Activated CD4-positive, alpha-beta T cell treated with anti-CD3 and anti-CD28 coated beads, Interleukin-10, Interleukin-2, amounts not matched to agents 100 ng/mL and 50 ng/mL, durations not matched to agents 16 hours and 8 hours (primary cell): ENCODE data around the gene PRKAR1A.
"Not testable (repeated sequence)": the region's sequence is repeated elsewhere in the genome, so short reads cannot be mapped to it uniquely, and the experiment has no call there.

Experiments used
- DNase-seq: peaks from one replicate; pipeline ENCODE4 v3.0.0-alpha.2; 2020

PRKAR1A gene

GRCh38 chr17:68512247-68512959, at the start of gene PRKAR1A:
TSS of gene PRKAR1A (plus strand) at chr17:68512430. CDS start at chr17:68515400, 2,970 bp downstream.
- peak; percentile 93 for DNase-seq

- no peak for DNase-seq
These were observed 48.8 kb upstream of the PRKAR1A start for GRCh38 chr17:68463211-68464019.

- DNase-seq: no peak
These were observed 43.9 kb upstream of the PRKAR1A start for GRCh38 chr17:68468334-68468733.

- no peak for DNase-seq
These were observed 43.4 kb upstream of the PRKAR1A start for GRCh38 chr17:68468788-68469187.

GRCh38 chr17:68470961-68471360, 41.3 kb upstream of the PRKAR1A start:
- DNase-seq: no peak

GRCh38 chr17:68480885-68481284, 31.3 kb upstream of the PRKAR1A start:
- DNase-seq: no peak

GRCh38 chr17:68482576-68483041, 29.6 kb upstream of the PRKAR1A start:
- no peak for DNase-seq

- no peak for DNase-seq
These were observed 27.8 kb upstream of the PRKAR1A start for GRCh38 chr17:68484458-68484857.

- DNase-seq: no peak
These were observed 22.3 kb upstream of the PRKAR1A start for GRCh38 chr17:68489919-68490318.

GRCh38 chr17:68491381-68492231, 20.6 kb upstream of the PRKAR1A start:
- no peak for DNase-seq

- DNase-seq: not testable (repeated sequence)
These were observed 19.7 kb upstream of the PRKAR1A start for GRCh38 chr17:68492394-68493054.

GRCh38 chr17:68495081-68495480, 17.1 kb upstream of the PRKAR1A start:
- DNase-seq: no peak

- DNase-seq: peak; percentile 71
These were observed 14.3 kb upstream of the PRKAR1A start for GRCh38 chr17:68497885-68498319.

- no peak for DNase-seq
These were observed 13.5 kb upstream of the PRKAR1A start for GRCh38 chr17:68498479-68499326.

GRCh38 chr17:68499587-68499986, 12.6 kb upstream of the PRKAR1A start:
- DNase-seq: no peak

- peak; percentile 32 for DNase-seq
These were observed 11.2 kb upstream of the PRKAR1A start for GRCh38 chr17:68501074-68501473.

- DNase-seq: no peak
These were observed 6.3 kb upstream of the PRKAR1A start for GRCh38 chr17:68505951-68506350.

- no peak for DNase-seq
These were observed 4.7 kb upstream of the PRKAR1A start for GRCh38 chr17:68507576-68507975.

GRCh38 chr17:68509141-68510057, 2.8 kb upstream of the PRKAR1A start:
- DNase-seq: peak; percentile 35

GRCh38 chr17:68511254-68511670, 968 bp upstream of the PRKAR1A start:
- no peak for DNase-seq
